HS-27A (cell line): ENCODE measurements around the gene TAF11L14.

ENCODE experiments used
- DNase-seq: peaks from one replicate; pipeline ENCODE4 v3.0.0-alpha.2; 2012; ENCODE audit warnings: low read depth, missing footprints

The TAF11L14 gene

GRCh38 chr5:17679597-17680203, 45.4 kb downstream of the TAF11L14 start:
- DNase-seq, result no peak

- DNase-seq, result no peak
Observed at GRCh38 chr5:17680737-17681136, 46.5 kb downstream of the TAF11L14 start.
